GM13976 (cell line): ENCODE measurements around the gene NUDT5.

Source experiments
- DNase-seq: peaks from one replicate; pipeline ENCODE4 v3.0.0; 2012; ENCODE audit warnings: low spot score
- CTCF ChIP-seq: IDR thresholded peaks from 2 replicates; pipeline ENCODE4 v1.5.1; 2012; ENCODE audit warnings: borderline replicate concordance, mild to moderate bottlenecking; ENCODE audit not compliant: insufficient read depth; ENCODE audit errors: extremely low read depth, missing control alignments, control extremely low read depth
- in situ Hi-C: fragments of 300-500 bp; cut with MboI; formaldehyde crosslinking; loops from one replicate; pipeline ENCODE4 v1.12.0; 2022; ENCODE audit warnings: low sequenced_read_pairs, mixed read lengths, inconsistent platforms; ENCODE audit not compliant: unreplicated experiment

Gene NUDT5

GRCh38 chr10:12194752-12195271, 879 bp downstream of the NUDT5 start:
- no peak for TF ChIP-seq CTCF
- in situ Hi-C loops, result no loop called here
- no peak for DNase-seq

GRCh38 chr10:12193193-12193592, 2.5 kb downstream of the NUDT5 start:
- no peak for TF ChIP-seq CTCF
- in situ Hi-C loops, result no loop called here
- DNase-seq, result no peak

- no peak for DNase-seq
- TF ChIP-seq CTCF, result no peak
- in situ Hi-C loops, result no loop called here
Observed at GRCh38 chr10:12191715-12192114, 4.0 kb downstream of the NUDT5 start.

- TF ChIP-seq CTCF, result no peak
- no peak for DNase-seq
- in situ Hi-C loops, result no loop called here
Observed at GRCh38 chr10:12189426-12189825, 6.3 kb downstream of the NUDT5 start.

GRCh38 chr10:12188656-12189055, 7.0 kb downstream of the NUDT5 start:
- TF ChIP-seq CTCF, result no peak
- DNase-seq, result no peak
- in situ Hi-C loops, result no loop called here

GRCh38 chr10:12187321-12187905, 8.3 kb downstream of the NUDT5 start:
- no peak for DNase-seq
- in situ Hi-C loops, result no loop called here
- TF ChIP-seq CTCF, result no peak
